Measurements from ENCODE around the gene MYOG.

DNA sequence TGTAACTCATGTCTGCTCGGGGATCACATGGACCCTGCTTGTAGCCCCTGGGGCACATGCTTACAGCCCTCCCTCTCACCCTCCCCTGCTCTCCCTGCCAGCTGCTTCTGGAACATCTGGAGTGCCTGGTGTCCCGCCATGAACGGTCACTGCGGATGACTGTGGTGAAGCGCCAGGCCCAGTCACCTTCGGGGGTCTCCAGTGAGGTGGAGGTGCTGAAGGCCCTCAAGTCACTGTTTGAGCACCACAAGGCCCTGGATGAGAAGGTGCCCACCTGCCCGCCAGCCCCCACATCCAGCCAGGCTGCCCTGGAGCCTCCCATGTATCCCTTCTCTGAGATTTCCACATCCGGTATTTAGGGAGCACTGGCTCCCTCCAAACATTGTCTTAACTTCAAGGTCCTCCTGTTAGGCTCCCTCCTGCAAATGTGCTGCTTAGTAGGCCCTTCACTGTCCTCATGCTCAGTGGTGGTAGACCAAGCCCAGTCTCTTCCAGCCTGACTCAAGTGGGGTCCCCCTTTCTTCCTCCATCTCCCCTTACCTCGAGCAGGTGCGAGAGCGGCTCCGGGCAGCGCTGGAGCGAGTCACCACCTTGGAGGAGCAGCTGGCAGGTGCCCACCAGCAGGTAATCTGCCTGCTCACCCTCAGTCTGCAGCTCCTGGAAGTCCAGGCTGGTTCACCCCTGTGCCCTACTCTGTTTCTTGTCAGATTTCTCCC lies 41.8 kb downstream of the MYOG start:
- TF ChIP-seq YY1 (IDR thresholded peaks at IDR 0.05; ENCODE audit: insufficient read depth, insufficient read length) (no peak), ZNF274 (IDR thresholded peaks at IDR 0.05; ENCODE audit: low read depth, low read length) (no peak), SUZ12 (IDR thresholded peaks at IDR 0.05; ENCODE audit: extremely low read depth, insufficient read depth, insufficient read length) (no peak)
